HepG2 (cell line): ENCODE measurements around the gene PKIG. TPM values are rescaled to one million over a fixed set of nuclear protein-coding genes. Genes with fewer than 3 reads are reported as not detected.

Experiments used
- ATAC-seq: fragments of 200-7000 bp; cut with Tn5 transposase; 3 replicates; pipeline ENCODE4 v1.9.1; 2020; ENCODE audit warnings: mild to moderate bottlenecking, moderate library complexity
- BruUV-seq: library from RNA; stranded (reverse); fragments of 400-500 nt; replicated peaks from 2 replicates; lab custom pipeline; 2021; lab: Mats Ljungman, UMichigan
- CTCF ChIA-PET: fragments of 300-600 bp; formaldehyde crosslinking; extraction: SDS; loops from one replicate; lab custom pipeline; 2021; ENCODE audit warnings: low total read pairs, inconsistent platforms, low intra/inter-chr PET ratio; lab: Yijun Ruan, JAX
- POLR2A ChIA-PET: fragments of 350-600 bp; sonication (Branson Sonifier 250); formaldehyde crosslinking; loops from one replicate; lab custom pipeline; 2020; ENCODE audit warnings: antibody characterized with exemption, inconsistent platforms; lab: Yijun Ruan, JAX
- DNase-seq: peaks from one replicate; pipeline ENCODE4 v3.0.0-alpha.2; 2015; ENCODE audit warnings: low spot score
- FAIRE-seq: peaks from 3 replicates; lab custom pipeline; 2011; peaks lifted over from hg19 to GRCh38; lab: Jason Lieb, UNC
- H2AFZ ChIP-seq: one replicate; pipeline ENCODE4 v1.6.1; 2011; ENCODE audit warnings: low read length, inconsistent platforms
- H3K27ac ChIP-seq: fragments of 300-600 bp; 3 replicates; pipeline ENCODE4 v1.8.0; 2011; ENCODE audit warnings: mixed run types, mild to moderate bottlenecking, mixed read lengths, low read length, inconsistent platforms; ENCODE audit not compliant: insufficient read depth; ENCODE audit errors: extremely low read length
- H3K27me3 ChIP-seq, 2 experiments: fragments of 200-600 bp in 1 of 2; 2 replicates in 1 of 2; 3 replicates in 1 of 2; pipeline versions ENCODE4 v1.6.0 to v1.8.0; 2011; ENCODE audit warnings: low read length in 2 of 2, mild to moderate bottlenecking in 2 of 2, moderate library complexity in 2 of 2, inconsistent platforms in 1 of 2; ENCODE audit not compliant: insufficient read depth in 2 of 2, control insufficient read depth in 1 of 2
- H3K36me3 ChIP-seq, 2 experiments: fragments of 200-600 bp in 1 of 2; replicated peaks in 1 of 2; 2 replicates in 1 of 2; 3 replicates in 1 of 2; pipeline versions ENCODE4 v1.5.1 to v1.8.0; 2011; ENCODE audit warnings: low read length in 2 of 2, inconsistent platforms in 1 of 2; ENCODE audit not compliant: insufficient read depth in 2 of 2, control insufficient read depth in 1 of 2
- H3K4me1 ChIP-seq: 2 replicates; pipeline ENCODE4 v1.5.1; 2012; ENCODE audit warnings: low read length, inconsistent platforms; ENCODE audit not compliant: insufficient read depth
- H3K4me2 ChIP-seq: 2 replicates; pipeline ENCODE4 v1.6.0; 2011; ENCODE audit warnings: low read depth, low read length, inconsistent platforms
- H3K4me3 ChIP-seq, 3 experiments: fragments of 200-600 bp in 1 of 3; sonication (generic), shearing (Covaris generic) in 1 of 3; replicated peaks in 1 of 3; 2 replicates each; pipeline ENCODE4 v1.5.1; 2011 to 2016; ENCODE audit warnings: low read length in 3 of 3, inconsistent platforms in 2 of 3, low read depth in 2 of 3, mild to moderate bottlenecking in 2 of 3, control low read depth in 1 of 3, mixed read lengths in 1 of 3; ENCODE audit not compliant: insufficient read depth in 1 of 3
- H3K79me2 ChIP-seq: one replicate; pipeline ENCODE4 v1.6.1; 2011; ENCODE audit warnings: low read length, inconsistent platforms; ENCODE audit not compliant: insufficient read depth
- H3K9ac ChIP-seq: 2 replicates; pipeline ENCODE4 v1.6.0; 2011; ENCODE audit warnings: mild to moderate bottlenecking, low read depth, low read length, inconsistent platforms; ENCODE audit not compliant: insufficient read depth
- H3K9me3 ChIP-seq: 2 replicates; pipeline ENCODE4 v1.5.1; 2012; ENCODE audit warnings: mild to moderate bottlenecking, low read length
- H4K20me1 ChIP-seq: 2 replicates; pipeline ENCODE4 v1.6.0; 2011; ENCODE audit warnings: inconsistent platforms, mild to moderate bottlenecking, low read length, moderate library complexity; ENCODE audit not compliant: insufficient read depth
- BRD4 ChIP-seq: sonication (generic); formaldehyde crosslinking; IDR thresholded peaks from 2 replicates; pipeline ENCODE4 v1.4.0; 2020; ENCODE audit warnings: missing genetic modification reagents
- E2F2 ChIP-seq: sonication (generic); formaldehyde crosslinking; IDR thresholded peaks from 2 replicates; pipeline ENCODE4 v1.4.0; 2020; ENCODE audit warnings: missing genetic modification reagents, borderline replicate concordance
- TAF1 ChIP-seq: sonication (generic); formaldehyde crosslinking; IDR thresholded peaks from 2 replicates; pipeline ENCODE4 v1.4.0; 2020; ENCODE audit warnings: missing genetic modification reagents
- TMF1 ChIP-seq: sonication (generic); formaldehyde crosslinking; IDR thresholded peaks from 2 replicates; pipeline ENCODE4 v1.8.1; 2022; ENCODE audit warnings: low read depth, missing genetic modification reagents
- ZNF17 ChIP-seq: sonication (generic); formaldehyde crosslinking; IDR thresholded peaks from 2 replicates; pipeline ENCODE4 v1.5.0; 2020; ENCODE audit warnings: mild to moderate bottlenecking, missing genetic modification reagents
- ZNF264 ChIP-seq: sonication (generic); formaldehyde crosslinking; IDR thresholded peaks from 2 replicates; pipeline ENCODE4 v1.4.0; 2020; ENCODE audit warnings: missing genetic modification reagents
- ZNF556 ChIP-seq: sonication (generic); formaldehyde crosslinking; IDR thresholded peaks from 2 replicates; pipeline ENCODE4 v1.4.0; 2020; ENCODE audit warnings: mild to moderate bottlenecking, missing genetic modification reagents, borderline replicate concordance
- ZNF777 ChIP-seq: sonication (generic); formaldehyde crosslinking; IDR thresholded peaks from 2 replicates; pipeline ENCODE4 v1.4.0; 2020; ENCODE audit warnings: missing genetic modification reagents
- WGBS: methylation state at CpG from one replicate; pipeline ENCODE4 v1.1.6; 2017; ENCODE audit warnings: low lambda C conversion rate; 5-methylcytosine and 5-hydroxymethylcytosine counted together
- in situ Hi-C: cut with HindIII; loops from 2 replicates; pipeline ENCODE4 v1.10.0; 2017; ENCODE audit warnings: low pct_unique_long_range_greater_than_20kb; ENCODE audit not compliant: extremely low pct_ligation_motif_present
- intact Hi-C: fragments of 100-400 bp; cut with micrococcal nuclease; formaldehyde crosslinking; loops from one replicate; pipeline ENCODE4 v1.10.0; 2022; ENCODE audit not compliant: unreplicated experiment
- polyA plus RNA-seq, 8 experiments: library from polyadenylated mRNA; depleted of rRNA in 3 of 8; stranded (reverse) in 7 of 8; unstranded in 1 of 8; fragments of >200 nt; fragmentation: Illumina TruSeq in 4 of 8; extraction: Trizol in 4 of 8; gene quantifications; 2 replicates each; pipeline versions ENCODE4 v1.2.1 to v1.2.3, GENCODE V29; 2011 to 2016; ENCODE audit warnings: low read depth in 4 of 8, missing spikeins in 1 of 8, mixed read lengths in 1 of 8; ENCODE audit not compliant: insufficient read depth in 1 of 8
- total RNA-seq, 5 experiments: library from RNA; depleted of rRNA; stranded (reverse); fragments of >200 nt; fragmentation: Illumina TruSeq; extraction: Trizol; gene quantifications; 2 replicates each; pipeline ENCODE4 v1.2.3, GENCODE V29; 2016; ENCODE audit warnings: low read depth in 1 of 5
- TF ChIP-seq, protein P1 (sequence below): sonication (generic); formaldehyde crosslinking; IDR thresholded peaks from 2 replicates; pipeline ENCODE4 v1.4.0; 2020; ENCODE audit warnings: missing genetic modification reagents, borderline replicate concordance

The PKIG gene
- total and polyA plus RNA-seq, 2 of the 13 experiments (the other 11 are each of a cell fraction or from before 2014, with no cell fraction given): 30.8 to 44.5 TPM

DNA sequence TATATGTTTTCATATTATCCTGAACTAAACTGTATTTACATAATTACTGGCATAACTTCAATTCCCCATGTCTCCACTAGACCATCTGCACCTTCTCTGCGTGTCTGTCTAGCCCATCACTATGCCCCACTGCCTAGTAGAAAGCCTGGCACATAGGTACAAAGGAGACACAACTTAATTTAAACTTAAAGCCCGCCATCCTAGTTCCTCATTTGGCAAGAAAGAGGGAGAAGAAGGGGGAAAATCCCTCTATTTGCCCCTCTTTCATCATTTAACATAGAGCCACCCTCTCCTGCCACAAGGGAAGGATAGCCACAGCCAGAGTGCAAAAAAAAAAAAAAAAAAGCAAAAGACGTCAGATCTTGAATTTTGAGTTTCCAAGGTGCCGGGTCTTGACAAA lies 1.8 kb downstream of the PKIG start (continued):
- TF ChIP-seq, protein P1, sequence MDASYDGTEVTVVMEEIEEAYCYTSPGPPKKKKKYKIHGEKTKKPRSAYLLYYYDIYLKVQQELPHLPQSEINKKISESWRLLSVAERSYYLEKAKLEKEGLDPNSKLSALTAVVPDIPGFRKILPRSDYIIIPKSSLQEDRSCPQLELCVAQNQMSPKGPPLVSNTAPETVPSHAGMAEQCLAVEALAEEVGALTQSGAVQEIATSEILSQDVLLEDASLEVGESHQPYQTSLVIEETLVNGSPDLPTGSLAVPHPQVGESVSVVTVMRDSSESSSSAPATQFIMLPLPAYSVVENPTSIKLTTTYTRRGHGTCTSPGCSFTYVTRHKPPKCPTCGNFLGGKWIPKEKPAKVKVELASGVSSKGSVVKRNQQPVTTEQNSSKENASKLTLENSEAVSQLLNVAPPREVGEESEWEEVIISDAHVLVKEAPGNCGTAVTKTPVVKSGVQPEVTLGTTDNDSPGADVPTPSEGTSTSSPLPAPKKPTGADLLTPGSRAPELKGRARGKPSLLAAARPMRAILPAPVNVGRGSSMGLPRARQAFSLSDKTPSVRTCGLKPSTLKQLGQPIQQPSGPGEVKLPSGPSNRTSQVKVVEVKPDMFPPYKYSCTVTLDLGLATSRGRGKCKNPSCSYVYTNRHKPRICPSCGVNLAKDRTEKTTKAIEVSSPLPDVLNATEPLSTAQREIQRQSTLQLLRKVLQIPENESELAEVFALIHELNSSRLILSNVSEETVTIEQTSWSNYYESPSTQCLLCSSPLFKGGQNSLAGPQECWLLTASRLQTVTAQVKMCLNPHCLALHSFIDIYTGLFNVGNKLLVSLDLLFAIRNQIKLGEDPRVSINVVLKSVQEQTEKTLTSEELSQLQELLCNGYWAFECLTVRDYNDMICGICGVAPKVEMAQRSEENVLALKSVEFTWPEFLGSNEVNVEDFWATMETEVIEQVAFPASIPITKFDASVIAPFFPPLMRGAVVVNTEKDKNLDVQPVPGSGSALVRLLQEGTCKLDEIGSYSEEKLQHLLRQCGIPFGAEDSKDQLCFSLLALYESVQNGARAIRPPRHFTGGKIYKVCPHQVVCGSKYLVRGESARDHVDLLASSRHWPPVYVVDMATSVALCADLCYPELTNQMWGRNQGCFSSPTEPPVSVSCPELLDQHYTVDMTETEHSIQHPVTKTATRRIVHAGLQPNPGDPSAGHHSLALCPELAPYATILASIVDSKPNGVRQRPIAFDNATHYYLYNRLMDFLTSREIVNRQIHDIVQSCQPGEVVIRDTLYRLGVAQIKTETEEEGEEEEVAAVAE: no peak
- TF ChIP-seq ZNF777 (CRISPR knock-in tag) (no peak), ZNF17 (no peak), ZNF264 (CRISPR knock-in tag) (no peak), TAF1 (CRISPR knock-in tag) (no peak)

GRCh38 chr20:44585057-44585963 lies 2.9 kb downstream of the PKIG start:
- no peak for DNase-seq
- CTCF ChIA-PET: no interaction called here

More at GRCh38 chr20:44585057-44585963, 2.9 kb downstream of the PKIG start:
- H3K27me3 ChIP-seq: no peaks in the 10 kb centered on the region
- TF ChIP-seq E2F2 (CRISPR knock-in tag) (no peak), ZNF556 (no peak), BRD4 (CRISPR knock-in tag) (0 out of 2 replicates have a peak, but pooled peaks have one; percentile 35), TMF1 (CRISPR knock-in tag) (no peak)
- H3K9ac ChIP-seq: no peak overlapping the region
- no peaks in the 10 kb centered on the region for H3K79me2 ChIP-seq
- H3K4me2 ChIP-seq: no peak overlapping the region
- no peak overlapping the region for H3K4me3 ChIP-seq
- POLR2A ChIA-PET: no interaction called here
- no peaks in the 10 kb centered on the region for H4K20me1 ChIP-seq
- H2AFZ ChIP-seq: no peak overlapping the region
- no peak for FAIRE-seq
- H3K4me1 ChIP-seq: peaks cover 11% of the 10 kb centered on the region
- no peak overlapping the region for H3K27ac ChIP-seq
- intact Hi-C loops: no loop called here
- in situ Hi-C loops: no loop called here
- ATAC-seq: no peak
- no TSS peak for BruUV-seq
- H3K9me3 ChIP-seq: no peaks in the 10 kb centered on the region
- WGBS: 89% methylated on average over 6 of the region's 6 CpGs
- peaks cover 0 to 1% of the 10 kb centered on the region in 2 experiments; a peak in 3 of 5 replicates for H3K36me3 ChIP-seq
